Activated naive CD4-positive, alpha-beta T cell treated with anti-CD3 and anti-CD28 coated beads for 36 hours (primary cell): ENCODE data around the gene SIT1. TPM values are rescaled to one million over a fixed set of nuclear protein-coding genes. Genes with fewer than 3 reads are reported as not detected.
A peak's percentile ranks its signal among the peaks of the same experiment; 100 is the strongest.

Experiments
- CTCF ChIA-PET: fragments of 350-600 bp; sonication (Branson Sonifier 250); formaldehyde crosslinking; loops from one replicate; lab custom pipeline; 2021; ENCODE audit warnings: antibody characterized with exemption; lab: Charles Lee
- DNase-seq: peaks from one replicate; pipeline ENCODE4 v3.0.0-alpha.2; 2020
- H3K27ac Mint-ChIP-seq: one replicate; pipeline ENCODE4 v1.8.0; 2021; ENCODE audit warnings: mild to moderate bottlenecking, mixed read lengths
- H3K27me3 Mint-ChIP-seq: one replicate; pipeline ENCODE4 v1.8.0; 2021; ENCODE audit warnings: low read depth, mixed read lengths
- H3K36me3 Mint-ChIP-seq: one replicate; pipeline ENCODE4 v1.8.0; 2021; ENCODE audit warnings: low read depth, mixed read lengths
- H3K4me1 Mint-ChIP-seq: one replicate; pipeline ENCODE4 v1.8.0; 2021; ENCODE audit warnings: low read depth, mixed read lengths
- H3K4me3 Mint-ChIP-seq: one replicate; pipeline ENCODE4 v1.8.0; 2021; ENCODE audit warnings: mild to moderate bottlenecking, moderate library complexity, mixed read lengths
- H3K9me3 Mint-ChIP-seq: one replicate; pipeline ENCODE4 v1.8.0; 2021; ENCODE audit warnings: mixed read lengths
- intact Hi-C: fragments of 100-400 bp; cut with micrococcal nuclease; formaldehyde crosslinking; loops from one replicate; pipeline ENCODE4 v1.15.1; 2023
- total RNA-seq, 2 experiments: library from RNA; stranded (reverse); gene quantifications; one replicate each; pipeline ENCODE4 v1.2.3, GENCODE V29; 2021

The SIT1 gene, protein sequence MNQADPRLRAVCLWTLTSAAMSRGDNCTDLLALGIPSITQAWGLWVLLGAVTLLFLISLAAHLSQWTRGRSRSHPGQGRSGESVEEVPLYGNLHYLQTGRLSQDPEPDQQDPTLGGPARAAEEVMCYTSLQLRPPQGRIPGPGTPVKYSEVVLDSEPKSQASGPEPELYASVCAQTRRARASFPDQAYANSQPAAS
- total RNA-seq, result 10 to 100 TPM; 44.0 to 45.4 TPM

DNA sequence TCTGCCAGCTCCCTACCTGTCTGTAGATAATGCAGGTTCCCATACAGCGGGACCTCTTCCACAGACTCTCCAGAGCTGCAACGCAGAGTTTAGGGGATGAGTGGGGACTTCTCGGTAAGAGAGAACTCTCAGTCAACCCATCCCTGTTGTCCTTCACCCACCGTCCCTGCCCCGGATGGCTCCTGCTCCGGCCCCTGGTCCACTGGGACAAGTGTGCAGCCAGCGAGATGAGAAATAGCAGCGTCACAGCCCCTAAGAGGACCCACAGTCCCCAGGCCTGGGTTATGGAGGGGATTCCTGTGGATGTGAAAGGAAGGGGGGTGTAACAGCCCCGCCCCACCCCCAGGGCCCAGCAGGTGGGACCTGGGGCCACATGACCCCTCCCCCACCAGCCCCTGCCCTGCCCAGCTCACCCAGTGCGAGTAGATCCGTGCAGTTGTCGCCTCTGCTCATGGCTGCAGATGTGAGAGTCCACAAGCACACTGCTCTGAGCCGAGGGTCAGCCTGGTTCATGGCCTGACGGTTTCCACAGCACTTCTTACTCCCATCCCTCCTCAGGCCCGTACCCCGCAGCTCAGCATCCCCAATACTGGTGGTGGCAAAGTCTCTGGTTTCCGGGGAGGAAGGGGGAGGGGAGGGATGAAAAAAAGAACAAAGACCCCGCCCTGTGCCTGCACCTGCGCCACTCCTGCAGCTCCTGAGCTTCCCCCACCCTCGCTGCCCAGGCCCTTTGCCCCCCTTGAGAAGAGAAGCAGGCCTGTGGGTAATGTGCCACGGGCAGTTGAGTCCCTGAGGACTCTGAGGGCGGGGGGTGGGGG is at the start of gene SIT1:
TSS of gene SIT1 (minus strand) at position 591 of the 818 bp plus-strand sequence. CDS start at position 513, 78 bp downstream.
- Mint-ChIP-seq H3K9me3 (no peaks in the 10 kb centered on the region), H3K4me1 (peaks cover 46% of the 10 kb centered on the region), H3K36me3 (peaks cover 11% of the 10 kb centered on the region), H3K27me3 (no peaks in the 10 kb centered on the region), H3K27ac (peak within 1 kb of the TSS; percentile 94), H3K4me3 (peak within 1 kb of the TSS; percentile 93)
- intact Hi-C loops, result loop anchor here (10.0 kb wide), 1 partner anchor 834 kb away; no protein-coding TSS in a partner anchor
- CTCF ChIA-PET, result interaction anchor here (0.6 to 12.4 kb wide), 6 partner anchors 10 to 78 kb away, joined by 3 to 149 read pairs (median 4); partner anchors contain the start of genes ARHGEF39, CCDC107, CD72 and RMRP
- peak; percentile 60 for DNase-seq

DNA sequence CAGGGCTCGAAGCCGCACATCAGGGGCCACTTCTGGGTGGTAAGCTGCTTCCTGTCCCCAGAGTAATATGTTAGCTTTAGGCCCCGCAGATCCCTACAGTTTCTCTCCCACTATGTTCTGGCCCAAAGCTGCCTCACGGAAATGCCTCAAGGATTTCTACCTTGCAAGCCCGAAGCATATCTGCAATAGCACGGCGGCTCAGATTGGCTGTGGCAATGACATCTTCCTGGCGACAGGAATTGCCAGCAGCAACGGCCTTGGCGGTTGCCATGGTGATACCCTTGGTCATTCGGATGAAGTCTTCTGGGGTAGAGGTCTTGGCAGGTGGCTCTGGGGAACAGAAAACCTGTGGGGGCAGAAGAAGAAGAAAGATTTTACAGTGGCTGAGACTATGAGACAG is 49.3 kb upstream of the SIT1 start:
- H3K27ac Mint-ChIP-seq, result no peak overlapping the region
- no peak overlapping the region for H3K4me3 Mint-ChIP-seq
- H3K36me3 Mint-ChIP-seq, result peaks cover 30% of the 10 kb centered on the region
- H3K27me3 Mint-ChIP-seq, result no peaks in the 10 kb centered on the region
- intact Hi-C loops, result no loop called here
- no peak for DNase-seq
- peaks cover 1% of the 10 kb centered on the region for H3K4me1 Mint-ChIP-seq
- CTCF ChIA-PET, result interaction anchor here (1.3 to 6.0 kb wide), 2 partner anchors 10 to 29 kb away, joined by 8 to 68 read pairs; partner anchors contain the start of genes CREB3, TLN1 and TPM2
- H3K9me3 Mint-ChIP-seq, result no peaks in the 10 kb centered on the region

DNA sequence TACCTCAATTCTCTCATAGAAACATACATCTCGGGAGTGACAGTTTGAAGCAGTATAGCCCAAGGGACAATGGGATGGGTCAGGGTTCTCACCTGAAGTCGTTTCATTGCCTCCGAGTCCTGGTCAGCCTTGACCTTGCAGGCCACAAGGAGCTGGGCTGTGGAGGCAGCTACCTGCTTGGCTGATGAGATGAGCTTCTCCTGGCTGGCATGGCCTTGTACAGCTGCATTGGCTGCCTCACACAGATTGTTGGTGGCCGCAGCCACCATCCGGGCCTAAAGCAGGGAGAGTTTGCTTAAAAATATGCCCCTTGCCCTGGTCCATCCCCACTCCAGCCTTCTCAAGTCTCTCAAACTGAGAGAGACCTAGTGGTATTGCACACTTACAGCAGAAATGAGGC is 47.5 kb upstream of the SIT1 start:
- no peak overlapping the region for H3K4me3 Mint-ChIP-seq
- no peak overlapping the region for H3K27ac Mint-ChIP-seq
- no peaks in the 10 kb centered on the region for H3K27me3 Mint-ChIP-seq
- peaks cover 1% of the 10 kb centered on the region for H3K4me1 Mint-ChIP-seq
- DNase-seq, result no peak
- intact Hi-C loops, result no loop called here
- CTCF ChIA-PET, result interaction anchor here (3.6 to 8.4 kb wide), 4 partner anchors 23 to 33 kb away, joined by 13 to 86 read pairs (median 55); partner anchors contain the start of genes ARHGEF39, CA9, CREB3 and TLN1
- peaks cover 16% of the 10 kb centered on the region for H3K36me3 Mint-ChIP-seq
- H3K9me3 Mint-ChIP-seq, result no peaks in the 10 kb centered on the region

DNA sequence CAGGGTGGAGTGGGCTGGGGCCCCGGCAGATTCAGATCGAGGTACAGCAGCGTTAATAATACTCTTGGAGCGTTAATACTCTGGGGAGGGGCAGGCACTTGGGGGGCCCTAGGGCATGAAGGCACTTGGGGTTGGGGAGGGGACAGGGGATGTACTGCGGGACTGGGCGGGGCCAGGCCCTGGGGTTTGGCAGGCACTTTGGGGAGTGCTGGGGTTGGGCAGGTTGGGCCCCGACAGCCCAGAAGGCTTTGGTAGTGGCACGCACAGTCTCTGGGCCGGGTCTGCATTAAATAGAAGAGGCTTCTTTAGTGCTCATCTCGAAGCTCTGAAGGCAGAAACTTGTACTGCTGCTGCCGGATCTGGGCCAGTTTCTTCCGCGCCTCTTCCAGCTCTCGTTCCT is 46.8 kb upstream of the SIT1 start:
- Mint-ChIP-seq H3K27ac (no peak overlapping the region), H3K4me1 (peaks cover 1% of the 10 kb centered on the region)
- CTCF ChIA-PET, result interaction anchor here (1.2 to 8.4 kb wide), 18 partner anchors 8 to 211 kb away, joined by 3 to 86 read pairs (median 17); partner anchors contain the start of genes ARHGEF39, CA9, CCDC107 and CREB3

DNA sequence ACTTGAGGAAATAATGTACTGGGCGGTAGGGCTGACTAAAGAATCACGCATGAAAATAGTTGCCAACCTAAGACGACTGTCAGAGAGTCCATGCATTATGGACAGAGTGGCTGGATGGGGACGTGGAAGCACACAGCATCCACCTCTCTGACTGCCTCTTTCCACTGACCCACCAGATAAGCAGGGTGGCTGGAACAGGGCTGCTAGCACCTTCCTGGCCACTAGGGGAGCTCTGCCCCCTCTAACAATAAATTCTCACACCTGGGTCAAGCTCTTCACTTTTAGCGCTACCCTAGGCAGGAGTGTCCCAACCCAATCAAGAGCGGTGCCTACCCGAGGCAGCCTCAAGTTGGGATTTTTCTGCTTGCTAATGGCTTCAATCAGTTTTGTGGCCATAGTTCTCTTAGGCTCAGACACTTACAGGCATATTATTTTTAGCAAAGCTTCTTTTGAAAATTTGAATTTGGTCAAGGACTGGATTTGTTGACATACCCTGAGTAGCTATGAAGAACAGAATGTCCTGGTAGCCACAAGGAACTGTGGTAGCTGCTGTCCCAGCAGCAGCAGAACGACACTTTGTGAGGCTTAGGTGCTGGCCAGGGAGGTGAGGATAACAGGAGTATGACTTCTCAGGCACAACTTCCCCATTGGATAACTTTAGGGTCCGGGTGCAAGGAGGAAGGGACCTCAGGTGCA is 45.9 kb upstream of the SIT1 start:
- H3K9me3 Mint-ChIP-seq, result no peaks in the 10 kb centered on the region

More for the DNA sequence above, 46.8 kb upstream of the SIT1 start:
- no peaks in the 10 kb centered on the region for H3K27me3 Mint-ChIP-seq
- H3K9me3 Mint-ChIP-seq, result no peaks in the 10 kb centered on the region
- intact Hi-C loops, result no loop called here
- no peak for DNase-seq
- H3K36me3 Mint-ChIP-seq, result peaks cover 10% of the 10 kb centered on the region
- H3K4me3 Mint-ChIP-seq, result no peak overlapping the region

DNA sequence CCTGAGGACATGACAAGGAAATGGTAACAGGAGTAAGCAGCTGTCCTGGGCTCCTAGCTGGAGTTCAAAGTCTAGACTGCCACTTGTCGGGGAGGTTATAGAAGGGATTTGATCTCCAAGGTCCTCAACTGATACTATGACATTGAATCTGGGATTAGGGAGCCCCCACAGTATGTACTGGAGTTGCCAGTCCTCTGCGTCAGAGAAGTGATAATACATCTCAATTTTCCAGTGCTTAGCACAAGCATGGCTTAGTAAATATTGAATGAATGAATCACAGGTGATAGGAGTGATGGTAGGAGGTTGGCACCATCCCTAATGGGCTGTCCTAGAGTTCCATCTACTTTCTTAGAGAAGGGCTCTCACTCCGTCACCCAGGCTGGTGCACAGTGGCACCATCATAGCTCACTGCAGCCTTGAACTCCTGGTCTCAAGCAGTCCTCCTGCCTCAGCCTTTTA is 45.2 kb upstream of the SIT1 start:
- no peaks in the 10 kb centered on the region for H3K9me3 Mint-ChIP-seq
- H3K4me1 Mint-ChIP-seq, result peaks cover 5% of the 10 kb centered on the region
- H3K27ac Mint-ChIP-seq, result no peak overlapping the region
- no peak overlapping the region for H3K4me3 Mint-ChIP-seq
- intact Hi-C loops, result loop anchor here (1.0 kb wide), 1 partner anchor 50 kb away; no protein-coding TSS in a partner anchor
- DNase-seq, result no peak
- no peaks in the 10 kb centered on the region for H3K27me3 Mint-ChIP-seq
- peaks cover 10% of the 10 kb centered on the region for H3K36me3 Mint-ChIP-seq
- CTCF ChIA-PET, result interaction anchor here (0.5 to 8.4 kb wide), 34 partner anchors 8 to 698 kb away, joined by 3 to 86 read pairs (median 6); partner anchors contain the start of genes ARHGEF39, CA9, CCDC107 and CREB3

More for the DNA sequence above, 45.9 kb upstream of the SIT1 start:
- intact Hi-C loops, result loop anchor here (1.0 kb wide), 1 partner anchor 50 kb away; no protein-coding TSS in a partner anchor
- DNase-seq, result peak; percentile 70
- CTCF ChIA-PET, result interaction anchor here (0.6 to 8.4 kb wide), 39 partner anchors 8 to 342 kb away, joined by 3 to 86 read pairs (median 5); partner anchors contain the start of genes ARHGEF39, CA9, CCDC107 and CREB3
- peak overlapping the region; percentile 51 for H3K27ac Mint-ChIP-seq
- H3K4me1 Mint-ChIP-seq, result peaks cover 1% of the 10 kb centered on the region
- peaks cover 10% of the 10 kb centered on the region for H3K36me3 Mint-ChIP-seq
- no peaks in the 10 kb centered on the region for H3K27me3 Mint-ChIP-seq
- no peak overlapping the region for H3K4me3 Mint-ChIP-seq

DNA sequence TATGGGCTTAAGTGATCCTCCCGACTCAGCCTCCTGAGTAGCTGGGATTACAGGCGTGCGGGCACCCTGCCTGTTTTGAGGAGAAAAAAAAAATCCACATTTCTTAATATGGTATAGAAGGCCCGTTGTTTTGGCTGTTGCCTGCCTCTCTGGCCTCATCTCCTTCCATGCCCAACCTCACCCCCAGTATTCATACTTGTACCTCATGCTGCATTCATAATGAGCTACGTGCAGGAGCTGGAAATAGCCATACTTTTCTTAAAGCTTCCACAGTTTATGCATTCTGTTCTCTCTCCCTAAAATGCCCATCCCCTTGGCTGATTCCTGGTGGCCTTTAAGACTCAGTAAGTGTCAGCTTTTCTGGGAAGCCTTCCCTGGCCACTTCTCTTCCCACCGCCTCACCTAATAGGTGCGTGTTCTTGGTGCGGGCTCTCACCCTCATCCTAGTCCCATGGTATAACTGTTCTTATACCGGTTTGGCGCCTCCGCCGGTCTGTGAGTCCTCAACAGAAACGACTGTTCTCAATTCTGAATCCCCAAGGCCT is 41.1 kb upstream of the SIT1 start:
- H3K4me3 Mint-ChIP-seq, result peak overlapping the region; percentile 33
- H3K9me3 Mint-ChIP-seq, result no peaks in the 10 kb centered on the region
- peaks cover 19% of the 10 kb centered on the region for H3K4me1 Mint-ChIP-seq
- H3K27me3 Mint-ChIP-seq, result no peaks in the 10 kb centered on the region
- DNase-seq, result no peak
- H3K27ac Mint-ChIP-seq, result no peak overlapping the region
- intact Hi-C loops, result loop anchor here (2.0 kb wide), 1 partner anchor 27 kb away; the partner anchor contains the start of gene ARHGEF39
- CTCF ChIA-PET, result interaction anchor here (0.7 to 8.4 kb wide), 5 partner anchors 9 to 75 kb away, joined by 3 to 86 read pairs (median 3); partner anchors contain the start of genes CA9, CREB3 and TLN1
- peaks cover 6% of the 10 kb centered on the region for H3K36me3 Mint-ChIP-seq

DNA sequence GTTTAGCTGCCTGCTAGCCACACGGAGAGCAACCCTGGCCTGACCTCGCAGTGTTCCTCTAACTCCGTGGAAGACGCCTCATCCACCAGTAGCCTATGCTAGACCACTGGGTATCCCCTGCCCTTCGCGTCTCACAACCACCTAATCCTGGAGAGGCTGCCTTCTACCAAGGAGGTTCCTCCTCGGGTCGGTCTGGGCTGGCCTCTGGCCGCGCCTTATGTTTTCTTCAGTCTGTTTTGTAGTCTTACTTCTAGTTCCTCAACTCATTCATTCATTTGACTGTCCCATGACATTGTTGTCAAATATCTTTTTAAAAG is 40.6 kb upstream of the SIT1 start:
- Mint-ChIP-seq H3K36me3 (peaks cover 1% of the 10 kb centered on the region), H3K4me1 (peaks cover 18% of the 10 kb centered on the region), H3K27ac (no peak overlapping the region), H3K27me3 (no peaks in the 10 kb centered on the region), H3K4me3 (peak overlapping the region; percentile 78), H3K9me3 (no peaks in the 10 kb centered on the region)
- DNase-seq, result no peak
- CTCF ChIA-PET, result interaction anchor here (0.8 to 8.4 kb wide), 5 partner anchors 9 to 75 kb away, joined by 3 to 86 read pairs (median 4); partner anchors contain the start of gene CA9
- intact Hi-C loops, result loop anchor here (2.0 kb wide), 1 partner anchor 26 kb away; the partner anchor contains the start of gene ARHGEF39

DNA sequence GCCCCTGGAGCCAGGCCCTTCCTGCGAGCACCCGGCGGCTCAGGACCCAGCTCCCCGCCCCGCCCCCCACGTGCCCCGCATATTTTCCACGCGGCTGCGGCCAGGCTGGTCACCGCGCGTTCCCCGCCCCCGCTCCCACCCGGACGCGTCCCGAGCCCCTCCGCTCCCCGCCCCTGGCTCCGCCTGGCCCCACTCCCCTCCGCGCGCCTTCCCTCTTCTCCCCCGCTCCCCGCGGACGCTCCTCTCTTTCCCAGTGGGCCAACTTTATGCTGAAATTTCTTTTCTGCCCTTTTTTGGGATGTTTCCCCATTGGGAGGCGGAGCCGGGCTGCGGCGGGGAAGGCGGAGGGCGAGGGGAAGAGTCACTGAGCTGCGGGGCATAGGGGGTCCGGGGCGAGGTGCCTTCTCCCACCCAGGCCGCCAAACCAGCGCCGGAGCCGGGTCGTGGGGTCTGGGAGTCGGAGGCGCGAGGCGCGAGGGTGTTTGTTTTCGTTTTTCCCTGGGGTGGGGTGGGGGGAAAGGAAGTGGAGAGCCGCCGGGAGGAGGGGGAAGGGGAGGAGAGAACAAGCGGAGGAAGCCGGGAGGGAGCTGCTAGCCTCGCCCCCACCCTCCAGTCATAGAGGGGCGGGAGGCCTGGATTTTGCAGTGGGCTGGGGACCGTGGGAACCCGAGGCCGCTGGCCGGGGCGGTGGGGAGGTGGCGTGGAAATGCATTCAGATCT is 40.0 kb upstream of the SIT1 start:
- Mint-ChIP-seq H3K27me3 (no peaks in the 10 kb centered on the region), H3K4me3 (peak overlapping the region; percentile 78), H3K9me3 (no peaks in the 10 kb centered on the region), H3K36me3 (no peaks in the 10 kb centered on the region), H3K27ac (no peak overlapping the region), H3K4me1 (peaks cover 18% of the 10 kb centered on the region)
- CTCF ChIA-PET, result interaction anchor here (0.5 to 8.4 kb wide), 7 partner anchors 10 to 70 kb away, joined by 3 to 86 read pairs (median 3); partner anchors contain the start of genes ARHGEF39, CA9, CREB3 and TLN1
- DNase-seq, result peak; percentile 43
- intact Hi-C loops, result loop anchor here (2.0 kb wide), 1 partner anchor 26 kb away; the partner anchor contains the start of gene ARHGEF39

DNA sequence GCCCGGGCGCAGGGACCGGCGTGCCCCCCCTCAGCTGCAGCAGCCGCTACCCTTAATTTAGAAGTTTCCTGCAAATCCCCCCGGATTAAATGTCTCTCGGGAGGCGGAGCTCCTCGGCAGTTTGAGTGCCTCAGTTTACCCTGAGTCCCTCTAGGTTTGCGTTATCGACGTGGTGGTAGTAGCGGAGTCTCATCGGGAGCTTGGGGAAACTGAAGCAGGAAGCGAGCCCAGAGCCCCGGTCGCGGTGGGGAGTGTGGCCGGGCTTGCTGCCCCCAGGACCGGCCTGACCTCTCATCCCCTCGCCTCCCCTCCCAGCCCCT is 39.5 kb upstream of the SIT1 start:
- CTCF ChIA-PET, result interaction anchor here (1.0 to 8.4 kb wide), 6 partner anchors 10 to 66 kb away, joined by 3 to 86 read pairs (median 4); partner anchors contain the start of genes ARHGEF39, CA9, CREB3 and TLN1
- Mint-ChIP-seq H3K9me3 (no peaks in the 10 kb centered on the region), H3K27ac (no peak overlapping the region), H3K4me3 (peak overlapping the region; percentile 78), H3K36me3 (no peaks in the 10 kb centered on the region), H3K27me3 (no peaks in the 10 kb centered on the region), H3K4me1 (peaks cover 18% of the 10 kb centered on the region)
- no peak for DNase-seq
- intact Hi-C loops, result loop anchor here (2.0 kb wide), 1 partner anchor 25 kb away; the partner anchor contains the start of gene ARHGEF39
